Thymus (tissue), 11 donors: ENCODE measurements around the gene RPLP1. TPM values are rescaled to one million over a fixed set of nuclear protein-coding genes. Genes with fewer than 3 reads are reported as not detected.

ENCODE experiments used
- DNase-seq, 9 donors: peaks; one replicate each; pipeline ENCODE4 v3.0.0-alpha.2; 2013; ENCODE audit warnings: low spot score in 9 of 9, low read depth in 6 of 9, missing footprints in 1 of 9
- H3K27ac ChIP-seq, 2 donors: one replicate each; pipeline ENCODE4 v1.5.1; 2013; ENCODE audit warnings: control low read depth in 1 of 2, low read depth in 1 of 2, low read length in 1 of 2, mild to moderate bottlenecking in 1 of 2, moderate library complexity in 1 of 2
- H3K27me3 ChIP-seq, 2 donors: one replicate each; pipeline ENCODE4 v1.5.1; 2013; ENCODE audit warnings: low read length in 1 of 2; ENCODE audit not compliant: control insufficient read depth in 2 of 2, insufficient read depth in 1 of 2
- H3K36me3 ChIP-seq, 2 donors: one replicate each; pipeline ENCODE4 v1.5.1; 2013; ENCODE audit warnings: low read length in 1 of 2, mild to moderate bottlenecking in 1 of 2, moderate library complexity in 1 of 2; ENCODE audit not compliant: control insufficient read depth in 2 of 2, insufficient read depth in 2 of 2
- H3K4me1 ChIP-seq, 2 donors: one replicate each; pipeline ENCODE4 v1.5.1; 2013; ENCODE audit warnings: low read length in 2 of 2; ENCODE audit not compliant: control insufficient read depth in 2 of 2, insufficient read depth in 2 of 2
- H3K4me3 ChIP-seq, 2 donors: one replicate each; pipeline ENCODE4 v1.5.1; 2013; ENCODE audit warnings: low read length in 2 of 2, control low read depth in 1 of 2, mild to moderate bottlenecking in 1 of 2
- H3K9me3 ChIP-seq, 2 donors: one replicate each; pipeline ENCODE4 v1.5.1; 2013; ENCODE audit warnings: low read length in 1 of 2, mild to moderate bottlenecking in 1 of 2; ENCODE audit not compliant: control insufficient read depth in 2 of 2, insufficient read depth in 1 of 2
- WGBS: extraction: QIAGEN DNeasy Blood & Tissue Kit; methylation state at CpG from one replicate; pipeline ENCODE4 v1.1.7; 2013; 5-methylcytosine and 5-hydroxymethylcytosine counted together
- polyA plus RNA-seq: library from polyadenylated mRNA; stranded (reverse); fragments of 200-250 nt; gene quantifications from one replicate; pipeline ENCODE4 v1.2.3, GENCODE V29; 2013
- total RNA-seq: library from RNA; stranded (reverse); fragments of 120-200 nt; gene quantifications from one replicate; pipeline ENCODE4 v1.2.4, GENCODE V29; 2013
- donor health status: healthy.

Gene RPLP1
- total and polyA plus RNA-seq, 2 donors, result 883 to 2,341 TPM

DNA sequence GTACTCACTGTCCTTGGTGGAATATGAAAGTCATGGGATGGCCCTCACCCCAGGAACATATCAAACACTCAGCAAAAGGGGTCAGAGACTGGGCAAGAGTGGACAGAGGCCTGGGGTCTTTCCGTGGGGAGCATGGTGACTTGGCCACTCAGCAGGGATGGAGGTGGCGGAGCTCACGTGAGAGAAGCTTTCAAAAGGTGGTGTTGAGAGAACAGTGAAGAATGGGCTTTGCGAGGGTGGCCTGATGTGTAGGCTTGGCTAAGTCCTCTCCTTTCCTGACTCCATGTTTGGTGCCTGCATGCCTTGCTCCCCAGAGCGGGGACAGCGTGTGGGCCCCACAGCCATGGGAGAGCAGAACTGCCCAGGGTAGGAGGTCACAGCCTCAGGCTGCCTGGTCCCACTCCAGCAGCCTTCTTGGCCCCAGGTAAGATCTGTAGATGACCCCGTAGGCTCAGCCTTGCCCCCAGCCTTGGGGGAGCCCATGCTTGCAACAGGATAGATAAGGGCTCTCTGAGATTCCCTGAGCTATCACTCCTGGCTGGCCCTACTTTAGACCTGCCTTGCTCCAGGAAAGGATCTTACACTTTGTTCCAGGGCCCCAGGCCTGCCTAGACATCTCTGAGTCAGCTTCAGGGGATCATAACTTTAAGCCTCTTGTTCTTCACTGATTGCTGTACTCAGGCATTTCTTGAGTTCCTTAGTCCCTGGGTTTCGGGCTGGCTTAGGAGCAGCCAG, 17.0 kb downstream of the RPLP1 start:
- Histone ChIP-seq H3K36me3 (no peaks in the 10 kb centered on the region), H3K27ac (peak overlapping the region; percentile 84 to 92), H3K4me3 (no peak overlapping the region), H3K4me1 (peaks cover 21 to 36% of the 10 kb centered on the region in 2 donors), H3K27me3 (no peaks in the 10 kb centered on the region), H3K9me3 (peaks cover 0 to 3% of the 10 kb centered on the region in 2 donors)
- DNase-seq, result no peak
- WGBS, result 97% methylated on average over 8 of the region's 8 CpGs

DNA sequence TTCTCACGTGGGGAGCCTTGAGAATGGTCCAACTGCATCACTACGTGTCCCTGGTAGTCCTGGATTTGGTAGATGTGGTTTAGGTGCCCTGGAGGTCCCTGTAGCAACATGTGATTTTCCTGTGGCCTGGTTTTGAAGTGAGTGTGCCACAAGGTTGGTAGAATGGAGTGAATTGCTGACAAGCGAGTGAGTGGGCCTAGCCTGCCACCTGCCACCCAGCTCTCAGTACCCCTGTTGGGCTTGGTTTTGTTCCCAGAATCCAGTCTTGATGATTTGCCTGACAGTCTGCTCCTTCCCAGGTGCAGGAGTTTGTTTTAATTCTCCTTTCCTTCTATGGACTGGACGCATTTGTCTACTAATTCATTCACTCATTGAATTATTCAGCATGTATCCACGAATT, 19.4 kb downstream of the RPLP1 start:
- H3K27ac ChIP-seq, result no peak overlapping the region
- no peaks in the 10 kb centered on the region for H3K27me3 ChIP-seq
- H3K9me3 ChIP-seq, result peaks cover 0 to 3% of the 10 kb centered on the region in 2 donors
- WGBS, result 95% methylated on average over 5 of the region's 5 CpGs
- H3K4me1 ChIP-seq, result peaks cover 21 to 33% of the 10 kb centered on the region in 2 donors
- no peaks in the 10 kb centered on the region for H3K36me3 ChIP-seq
- no peak overlapping the region for H3K4me3 ChIP-seq
- DNase-seq, result no peak

DNA sequence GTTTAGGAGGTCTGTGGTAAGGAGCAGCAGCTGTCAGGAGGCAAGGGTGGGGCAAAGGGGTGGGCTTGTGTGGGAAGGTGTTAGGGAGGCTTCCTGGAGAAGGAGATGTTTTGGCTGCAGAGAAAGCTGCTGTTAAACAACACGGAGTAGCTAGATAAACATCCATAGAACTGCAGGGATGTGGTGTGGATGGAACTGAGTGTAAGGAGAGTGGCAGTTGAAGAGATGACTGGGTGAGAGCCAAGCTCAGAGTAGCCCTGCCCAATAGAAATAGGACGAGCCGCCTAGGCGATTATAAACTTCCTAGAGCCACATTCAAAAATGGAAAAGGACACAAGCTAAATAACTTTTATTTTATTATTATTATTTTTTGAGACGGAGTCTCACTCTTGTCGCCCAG, 19.9 kb downstream of the RPLP1 start:
- Histone ChIP-seq H3K36me3 (no peaks in the 10 kb centered on the region), H3K4me3 (no peak overlapping the region), H3K4me1 (peaks cover 21 to 28% of the 10 kb centered on the region in 2 donors), H3K27me3 (no peaks in the 10 kb centered on the region), H3K27ac (no peak overlapping the region), H3K9me3 (peaks cover 0 to 3% of the 10 kb centered on the region in 2 donors)
- 88% methylated on average over 6 of the region's 6 CpGs for WGBS
- DNase-seq, result no peak

DNA sequence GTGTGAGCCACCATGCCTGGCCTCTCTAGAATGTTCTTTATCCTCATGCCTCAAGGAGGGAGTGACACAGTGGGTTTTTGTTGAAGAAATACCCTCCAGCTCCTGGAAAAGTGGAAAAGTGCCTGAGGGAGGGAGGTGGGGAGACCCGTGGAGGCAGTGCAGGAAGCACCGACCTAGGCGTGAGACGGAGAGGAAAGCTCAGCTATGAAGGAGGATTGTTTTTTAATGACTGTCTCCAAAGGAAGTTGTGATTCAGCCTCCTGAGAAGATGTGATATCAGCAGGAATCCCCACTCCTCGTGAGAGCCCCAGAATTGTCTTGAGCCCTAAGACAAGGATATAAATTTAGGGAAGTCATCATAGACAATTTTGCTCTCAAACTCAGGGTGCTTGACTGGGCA, 21.7 kb downstream of the RPLP1 start:
- 93% methylated on average over 5 of the region's 5 CpGs for WGBS
- H3K27ac ChIP-seq, result no peak overlapping the region
- H3K27me3 ChIP-seq, result no peaks in the 10 kb centered on the region
- no peaks in the 10 kb centered on the region for H3K36me3 ChIP-seq
- peaks cover 5 to 11% of the 10 kb centered on the region in 2 donors for H3K4me1 ChIP-seq
- no peak overlapping the region for H3K4me3 ChIP-seq
- no peak for DNase-seq
- peaks cover 0 to 3% of the 10 kb centered on the region in 2 donors for H3K9me3 ChIP-seq

DNA sequence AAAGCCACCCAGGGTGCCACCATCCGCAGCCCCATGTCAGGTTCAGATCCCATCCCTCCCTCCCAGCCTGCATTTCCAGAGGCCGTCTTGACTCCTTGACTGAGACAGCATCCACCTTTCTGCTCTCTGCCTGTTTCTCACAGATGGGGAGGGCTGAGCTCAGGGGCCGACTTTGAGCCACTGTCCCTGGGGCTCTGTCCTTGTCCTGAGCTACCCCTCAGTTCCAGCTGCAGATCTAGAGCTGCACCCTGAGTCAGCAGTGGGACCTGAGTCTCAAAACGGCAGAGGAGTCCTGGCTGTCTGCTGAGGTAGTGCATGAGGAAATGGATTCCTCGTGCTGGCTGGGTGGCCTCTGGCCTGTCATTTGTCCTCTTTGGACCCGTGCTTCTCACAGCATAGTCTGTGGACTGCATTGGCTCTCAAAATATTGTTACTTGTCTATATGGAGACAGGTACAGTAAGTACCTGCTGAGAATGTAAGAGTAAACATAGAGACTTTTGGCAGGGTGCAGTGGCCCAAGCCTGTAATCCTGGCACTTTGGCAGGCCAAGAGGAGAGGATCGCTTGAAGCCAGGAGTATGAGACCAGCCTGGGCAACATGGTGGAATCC, 22.3 kb downstream of the RPLP1 start:
- H3K36me3 ChIP-seq, result no peaks in the 10 kb centered on the region
- H3K9me3 ChIP-seq, result peaks cover 0 to 3% of the 10 kb centered on the region in 2 donors
- peaks cover 0 to 5% of the 10 kb centered on the region in 2 donors for H3K4me1 ChIP-seq
- WGBS, result 91% methylated on average over 7 of the region's 7 CpGs
- H3K4me3 ChIP-seq, result no peak overlapping the region
- no peak for DNase-seq
- H3K27me3 ChIP-seq, result no peaks in the 10 kb centered on the region
- no peak overlapping the region for H3K27ac ChIP-seq

DNA sequence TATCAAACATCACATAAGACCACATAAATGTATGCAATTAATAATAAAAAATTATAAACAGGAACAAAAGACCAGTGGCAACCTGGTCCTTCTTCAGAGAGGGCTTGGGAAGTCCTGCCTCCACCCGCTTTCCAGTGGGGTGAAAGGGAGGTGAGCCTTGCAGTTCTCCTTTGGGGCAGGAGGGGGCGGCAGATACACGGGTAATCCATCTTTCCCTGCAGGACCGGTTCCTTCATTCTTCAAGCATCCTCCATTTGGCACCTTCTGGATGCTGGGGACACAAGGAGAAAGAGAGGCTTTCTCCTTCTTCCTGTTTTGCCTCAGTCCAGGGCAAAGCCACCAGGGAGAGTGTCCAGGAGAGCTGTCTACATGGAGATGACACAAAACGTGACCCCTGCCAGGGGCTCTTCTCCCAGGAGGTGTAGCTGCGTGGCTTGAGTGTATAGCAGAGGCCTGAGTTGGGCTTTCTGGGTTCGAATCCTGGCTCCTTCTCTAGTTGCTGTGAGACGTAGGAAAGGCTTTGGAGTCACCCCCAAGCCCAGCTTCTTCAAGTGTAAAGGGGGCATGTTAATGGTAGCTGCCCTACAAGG, 23.2 kb downstream of the RPLP1 start:
- Histone ChIP-seq H3K36me3 (no peaks in the 10 kb centered on the region), H3K4me3 (no peak overlapping the region), H3K4me1 (peaks cover 0 to 4% of the 10 kb centered on the region in 2 donors), H3K27ac (no peak overlapping the region), H3K9me3 (peaks cover 0 to 3% of the 10 kb centered on the region in 2 donors), H3K27me3 (no peaks in the 10 kb centered on the region)
- peak in 5 of 9 donors; percentile 45 to 67 (median 55) for DNase-seq
- 47% methylated on average over 8 of the region's 8 CpGs for WGBS

DNA sequence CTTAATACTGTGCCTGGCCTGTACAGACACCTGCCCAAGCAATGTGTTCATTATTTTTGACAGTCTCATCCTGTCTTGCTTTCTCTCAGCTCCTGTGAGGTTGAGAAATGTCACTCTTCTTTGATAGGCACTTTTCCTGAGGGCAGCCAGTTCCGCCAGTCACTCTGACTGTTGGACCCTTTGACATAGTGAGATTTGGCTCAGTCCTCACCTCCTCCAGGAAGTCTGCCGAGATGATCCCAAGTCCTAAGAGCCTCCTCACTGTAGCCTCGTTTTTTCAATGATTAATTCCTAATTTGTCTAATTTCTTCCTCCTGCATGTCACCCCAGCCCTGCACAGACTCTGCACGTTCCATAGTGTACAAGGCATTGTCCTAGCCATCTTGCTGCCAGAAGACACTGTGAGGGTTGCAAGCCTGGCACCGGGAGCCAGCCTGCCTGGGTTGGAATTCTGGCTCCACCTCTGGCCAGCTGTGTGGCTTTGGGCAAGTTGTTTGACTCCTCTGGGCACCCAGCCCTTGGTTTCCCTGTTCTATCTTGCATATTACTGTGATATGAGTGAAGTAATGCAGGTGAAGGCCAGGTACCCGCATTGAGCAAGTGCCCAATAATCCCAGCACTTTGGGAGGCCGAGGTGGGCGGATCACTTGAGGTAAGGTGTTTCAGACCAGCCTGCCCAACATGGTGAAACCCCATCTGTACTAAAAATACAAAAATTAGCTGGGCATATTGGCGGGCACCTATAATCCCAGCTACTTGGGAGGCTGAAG, 24.3 kb downstream of the RPLP1 start:
- peaks cover 0 to 3% of the 10 kb centered on the region in 2 donors for H3K9me3 ChIP-seq
- WGBS, result 94% methylated on average over 9 of the region's 9 CpGs
- peaks cover 0 to 2% of the 10 kb centered on the region in 2 donors for H3K4me1 ChIP-seq
- DNase-seq, result no peak
- H3K27me3 ChIP-seq, result no peaks in the 10 kb centered on the region
- H3K27ac ChIP-seq, result no peak overlapping the region
- H3K4me3 ChIP-seq, result no peak overlapping the region
- H3K36me3 ChIP-seq, result no peaks in the 10 kb centered on the region

DNA sequence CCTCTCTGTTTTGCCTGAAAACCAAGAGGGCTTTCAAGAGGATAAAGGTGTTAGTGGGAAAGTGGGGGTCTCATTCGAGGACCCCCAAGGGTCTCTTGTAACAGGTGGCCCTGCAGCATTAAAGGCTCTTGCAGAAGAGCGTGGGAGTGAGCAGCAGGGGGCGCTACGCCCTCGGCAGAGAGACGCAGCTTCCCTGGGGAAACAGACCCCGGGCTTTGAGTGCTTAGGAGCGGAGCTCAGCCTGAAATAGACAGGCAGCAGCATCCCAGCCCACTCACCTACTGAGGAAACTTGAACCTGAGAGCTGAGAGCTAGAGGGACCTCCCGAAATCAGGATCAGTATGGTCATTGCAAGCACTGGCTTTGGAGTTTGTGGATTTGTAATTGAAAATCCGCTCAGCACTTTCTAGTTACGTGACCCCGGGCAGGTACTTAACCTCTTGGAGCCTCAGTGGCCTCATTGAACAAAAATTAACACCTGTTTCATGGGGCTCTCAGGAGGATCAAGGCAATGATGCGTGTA, 25.7 kb downstream of the RPLP1 start:
- WGBS, result 38% methylated on average over 13 of the region's 13 CpGs
- DNase-seq, result peak in 4 of 9 donors; percentile 32 to 63 (median 50)

More for the DNA sequence above, 25.7 kb downstream of the RPLP1 start:
- no peaks in the 10 kb centered on the region for H3K27me3 ChIP-seq
- peaks cover 0 to 3% of the 10 kb centered on the region in 2 donors for H3K9me3 ChIP-seq
- H3K27ac ChIP-seq, result no peak overlapping the region
- no peaks in the 10 kb centered on the region for H3K4me1 ChIP-seq
- H3K4me3 ChIP-seq, result no peak overlapping the region
- H3K36me3 ChIP-seq, result no peaks in the 10 kb centered on the region
